BJ (cell line): ENCODE results near the gene KCND1. TPM values are rescaled to one million over a fixed set of nuclear protein-coding genes. Genes with fewer than 3 reads are reported as not detected.

Experiments
- CTCF ChIA-PET: fragments of 350-600 bp; formaldehyde crosslinking; extraction: SDS; loops from one replicate; lab custom pipeline; 2021; ENCODE audit warnings: antibody characterized with exemption, inconsistent platforms; lab: Yijun Ruan, JAX
- POLR2A ChIA-PET: fragments of 300-600 bp; sonication (Branson Sonifier 250); formaldehyde crosslinking; extraction: SDS; loops from one replicate; lab custom pipeline; 2021; ENCODE audit warnings: antibody characterized with exemption; lab: Charles Lee
- DNase-seq: peaks from one replicate; pipeline ENCODE4 v3.0.0-alpha.2; 2011; ENCODE audit warnings: low read depth
- H3K27me3 ChIP-seq: 2 replicates; pipeline ENCODE4 v1.6.0; 2011; ENCODE audit warnings: low read length; ENCODE audit not compliant: control insufficient read depth, insufficient read depth
- H3K36me3 ChIP-seq: 2 replicates; pipeline ENCODE4 v1.5.1; 2011; ENCODE audit warnings: low read length; ENCODE audit not compliant: control insufficient read depth, insufficient read depth
- H3K4me3 ChIP-seq: 2 replicates; pipeline ENCODE4 v1.5.1; 2011; ENCODE audit warnings: low read depth, mild to moderate bottlenecking, control low read depth, low read length
- polyA plus RNA-seq: library from polyadenylated mRNA; depleted of rRNA; stranded (reverse); fragments of >200 nt; gene quantifications from 2 replicates; pipeline ENCODE4 v1.2.3, GENCODE V29; 2011
- TF ChIP-seq, protein P1 (sequence below): IDR thresholded peaks from 2 replicates; pipeline ENCODE4 v1.5.1; 2011; ENCODE audit warnings: low read depth, mild to moderate bottlenecking, control low read depth, inconsistent platforms, low read length, moderate library complexity; ENCODE audit not compliant: insufficient read depth

The KCND1 gene
- polyA plus RNA-seq, 1 experiment: 0.83 TPM

DNA sequence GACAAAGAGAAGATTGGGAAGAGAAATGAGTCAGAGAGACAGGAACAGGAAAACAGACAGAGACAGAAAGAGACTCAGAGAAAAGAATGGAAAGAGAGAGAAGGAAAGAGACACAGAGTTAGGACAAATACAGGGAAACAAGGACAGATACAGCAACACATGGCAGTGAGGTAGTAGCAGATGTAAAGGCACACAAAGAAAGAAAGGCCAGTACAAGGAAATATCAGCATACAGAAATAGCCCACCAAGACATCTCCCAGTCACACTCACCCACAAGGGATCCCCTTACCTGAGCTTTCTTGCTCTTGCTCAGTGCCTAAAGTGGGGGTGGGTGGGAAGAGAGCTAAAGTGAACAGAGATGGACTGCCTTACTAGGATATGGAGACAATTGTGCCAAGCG, 26.2 kb upstream of the KCND1 start:
- DNase-seq: no peak
- TF ChIP-seq, protein P1, sequence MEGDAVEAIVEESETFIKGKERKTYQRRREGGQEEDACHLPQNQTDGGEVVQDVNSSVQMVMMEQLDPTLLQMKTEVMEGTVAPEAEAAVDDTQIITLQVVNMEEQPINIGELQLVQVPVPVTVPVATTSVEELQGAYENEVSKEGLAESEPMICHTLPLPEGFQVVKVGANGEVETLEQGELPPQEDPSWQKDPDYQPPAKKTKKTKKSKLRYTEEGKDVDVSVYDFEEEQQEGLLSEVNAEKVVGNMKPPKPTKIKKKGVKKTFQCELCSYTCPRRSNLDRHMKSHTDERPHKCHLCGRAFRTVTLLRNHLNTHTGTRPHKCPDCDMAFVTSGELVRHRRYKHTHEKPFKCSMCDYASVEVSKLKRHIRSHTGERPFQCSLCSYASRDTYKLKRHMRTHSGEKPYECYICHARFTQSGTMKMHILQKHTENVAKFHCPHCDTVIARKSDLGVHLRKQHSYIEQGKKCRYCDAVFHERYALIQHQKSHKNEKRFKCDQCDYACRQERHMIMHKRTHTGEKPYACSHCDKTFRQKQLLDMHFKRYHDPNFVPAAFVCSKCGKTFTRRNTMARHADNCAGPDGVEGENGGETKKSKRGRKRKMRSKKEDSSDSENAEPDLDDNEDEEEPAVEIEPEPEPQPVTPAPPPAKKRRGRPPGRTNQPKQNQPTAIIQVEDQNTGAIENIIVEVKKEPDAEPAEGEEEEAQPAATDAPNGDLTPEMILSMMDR: no peak
- ChIA-PET CTCF (interaction anchor here (0.6 kb wide), 1 partner anchor 18 kb away, joined by 3 read pairs; no protein-coding TSS in a partner anchor), POLR2A (no interaction called here)
- no peak overlapping the region for H3K4me3 ChIP-seq
- H3K27me3 ChIP-seq: no peaks in the 10 kb centered on the region
- peaks cover 7% of the 10 kb centered on the region for H3K36me3 ChIP-seq

DNA sequence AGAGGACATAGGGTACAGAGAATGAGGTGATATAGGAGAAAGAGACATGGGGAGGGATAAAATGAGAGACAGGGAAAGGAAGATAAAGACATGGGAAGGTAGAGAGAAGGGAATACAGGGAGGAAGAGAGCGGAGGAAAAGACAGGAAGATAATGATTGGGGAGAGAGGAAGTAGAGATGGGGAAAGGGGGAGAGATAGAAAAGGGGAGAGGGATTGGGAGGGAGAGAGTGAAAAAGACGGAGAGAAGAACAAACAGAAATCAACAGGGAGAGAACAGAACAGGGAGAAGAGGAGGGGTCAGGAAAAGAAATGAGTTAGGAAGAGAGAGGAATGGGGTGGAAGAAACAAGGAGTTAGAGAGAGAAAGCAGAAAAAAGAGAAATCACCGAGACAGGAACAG, 25.8 kb upstream of the KCND1 start:
- Histone ChIP-seq H3K36me3 (peaks cover 7% of the 10 kb centered on the region), H3K27me3 (no peaks in the 10 kb centered on the region), H3K4me3 (no peak overlapping the region)
- ChIA-PET POLR2A (no interaction called here), CTCF (no interaction called here)
- no peak for DNase-seq
- TF ChIP-seq, protein P1: no peak

DNA sequence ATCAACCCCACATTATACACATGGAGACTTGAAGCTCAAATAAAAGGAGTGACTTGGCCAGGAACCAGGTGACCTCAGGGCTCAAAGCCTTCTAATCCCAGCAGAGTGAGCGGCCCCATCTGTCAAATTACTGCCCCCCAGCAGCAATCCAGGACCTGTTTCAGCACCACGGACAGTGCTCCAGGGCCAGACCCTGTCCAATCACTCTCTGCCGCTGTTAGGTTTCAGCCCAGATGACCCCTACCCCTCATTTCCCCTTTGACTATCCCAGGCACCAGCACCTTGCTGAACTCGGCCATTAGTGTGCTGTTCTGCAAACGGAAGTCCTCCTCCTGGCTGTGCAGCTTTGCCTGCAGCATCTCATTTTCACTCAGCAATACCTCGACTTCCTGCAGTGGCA, 25.3 kb upstream of the KCND1 start:
- DNase-seq: no peak
- Histone ChIP-seq H3K4me3 (no peak overlapping the region), H3K36me3 (peaks cover 7% of the 10 kb centered on the region), H3K27me3 (no peaks in the 10 kb centered on the region)
- TF ChIP-seq, protein P1: no peak
- CTCF ChIA-PET: interaction anchor here (1.1 to 1.5 kb wide), 2 partner anchors 11 to 25 kb away, joined by 3 to 5 read pairs; partner anchors contain the start of gene KCND1
- POLR2A ChIA-PET: no interaction called here

DNA sequence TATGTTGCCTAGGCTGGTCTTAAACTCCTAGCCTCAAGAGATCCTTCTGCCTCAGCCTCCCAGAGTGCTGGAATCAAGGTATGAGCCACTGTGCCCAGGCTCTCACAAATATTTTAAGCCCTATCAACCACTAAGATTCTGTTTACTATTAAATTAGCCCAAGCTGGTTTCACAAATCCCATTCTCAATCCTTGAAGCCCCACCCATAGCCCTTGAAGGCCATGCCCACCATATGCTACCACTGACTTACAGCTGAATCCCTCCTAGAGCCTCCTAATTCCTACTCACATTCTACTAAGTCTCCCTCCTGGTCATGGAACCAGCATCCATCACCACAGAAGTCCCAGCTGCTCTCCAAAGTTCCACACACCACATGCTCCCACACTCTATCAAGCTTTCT, 20.7 kb upstream of the KCND1 start:
- ChIA-PET POLR2A (no interaction called here), CTCF (interaction anchor here (0.9 kb wide), 1 partner anchor 21 kb away, joined by 3 read pairs; the partner anchor contains the start of gene KCND1)
- Histone ChIP-seq H3K4me3 (no peak overlapping the region), H3K36me3 (peaks cover 7% of the 10 kb centered on the region), H3K27me3 (no peaks in the 10 kb centered on the region)
- DNase-seq: no peak
- TF ChIP-seq, protein P1: no peak

DNA sequence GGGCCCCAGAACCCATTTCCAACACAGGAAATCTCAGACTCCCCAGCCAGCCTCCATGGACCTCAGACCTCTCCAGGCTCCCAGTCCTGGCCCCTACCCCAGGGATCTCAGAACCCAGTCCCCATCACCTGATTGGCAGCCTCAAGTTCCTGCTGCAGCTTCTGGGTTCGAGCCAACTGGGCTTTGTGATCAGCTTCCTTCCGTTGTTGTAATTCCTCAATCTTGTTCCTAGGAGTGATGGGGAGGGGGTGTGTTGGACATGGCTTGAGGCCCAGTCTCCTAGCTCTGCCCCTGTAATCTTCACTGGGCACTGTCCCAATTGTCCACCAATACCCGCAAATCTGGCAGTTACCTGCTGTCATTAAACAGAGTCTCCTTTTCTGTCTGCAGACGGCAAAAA, 17.8 kb upstream of the KCND1 start:
- peaks cover 6% of the 10 kb centered on the region for H3K36me3 ChIP-seq
- ChIA-PET POLR2A (no interaction called here), CTCF (no interaction called here)
- TF ChIP-seq, protein P1: no peak
- DNase-seq: no peak
- no peak overlapping the region for H3K4me3 ChIP-seq
- no peaks in the 10 kb centered on the region for H3K27me3 ChIP-seq
